ENCODE results near the gene SEC14L5. TPM values are rescaled to one million over a fixed set of nuclear protein-coding genes. Genes with fewer than 3 reads are reported as not detected.

Gene SEC14L5
- total and polyA plus RNA-seq, 2 experiments from 2014 or later, result 2.6 to 5.9 TPM

DNA sequence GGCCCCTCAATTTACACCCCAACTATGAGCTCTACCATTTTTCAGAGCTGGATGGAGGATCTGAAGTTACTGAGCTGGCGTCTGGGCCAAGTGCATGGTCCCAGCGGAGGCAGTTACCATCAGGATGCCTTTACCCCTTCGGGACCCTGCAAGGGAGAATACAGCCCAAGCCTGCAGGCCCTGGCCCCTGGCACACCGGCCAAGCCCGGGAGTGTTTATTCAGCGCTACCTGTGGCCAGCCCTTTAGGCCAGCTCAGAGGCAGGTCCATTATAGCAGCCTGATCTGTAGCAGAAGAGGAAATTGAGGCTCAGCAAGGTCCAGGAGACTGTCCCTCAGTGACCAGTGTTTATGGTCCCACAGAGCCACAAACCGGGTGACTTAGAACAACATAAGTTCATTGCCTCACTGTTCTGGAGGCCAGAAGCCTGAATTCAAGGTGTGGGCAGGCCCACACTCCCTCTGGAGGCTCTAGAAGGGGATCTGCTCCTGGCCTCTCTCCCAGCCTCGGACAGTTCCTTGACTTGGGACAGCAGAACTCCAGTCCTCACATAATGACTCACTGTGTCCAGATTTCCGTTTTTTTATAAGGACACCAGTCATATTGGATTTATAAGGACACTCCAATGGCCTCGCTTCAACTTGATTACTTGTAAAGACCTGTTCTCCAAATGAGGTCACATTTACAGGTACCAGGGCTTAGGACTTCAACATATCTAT is 8.8 kb downstream of the SEC14L5 start:
- Histone ChIP-seq H3K27ac (ENCODE audit: low read depth) (no peak overlapping the region), H3K9me2 (ENCODE audit: insufficient read depth) (no peaks in the 10 kb centered on the region), H3K36me3 (ENCODE audit: insufficient read depth) (no peaks in the 10 kb centered on the region), H3K79me2 (replicated peaks; ENCODE audit: insufficient read depth) (no peaks in the 10 kb centered on the region), H3K4me2 (no peak overlapping the region), H3K27me3 (ENCODE audit: insufficient read depth) (no peaks in the 10 kb centered on the region), H2AFZ (no peak overlapping the region; the same call in 1 of the 2 replicates), H3K4me3 (no peak overlapping the region), H3K4me1 (ENCODE audit: insufficient read depth) (peaks cover 31% of the 10 kb centered on the region), H4K20me1 (replicated peaks; ENCODE audit: insufficient read depth) (no peaks in the 10 kb centered on the region), H3F3A (replicated peaks; ENCODE audit: low read depth) (peaks cover 19% of the 10 kb centered on the region)
- Mint-ChIP-seq H3K36me3 (ENCODE audit: low read depth) (no peaks in the 10 kb centered on the region), H3K27me3 (ENCODE audit: insufficient read depth, low read depth, poor library complexity) (peaks cover 18% of the 10 kb centered on the region), H3K27ac (no peak overlapping the region; the same call in 1 of the 2 replicates), H3K9me3 (no peaks in the 10 kb centered on the region), H3K4me3 (no peak overlapping the region), H3K4me1 (peaks cover 28% of the 10 kb centered on the region)
- no peak for TF ChIP-seq CREB1 (CRISPR knock-in tag; IDR thresholded peaks at IDR 0.05; ENCODE audit: low read depth)
- TF ChIP-seq, protein P1, sequence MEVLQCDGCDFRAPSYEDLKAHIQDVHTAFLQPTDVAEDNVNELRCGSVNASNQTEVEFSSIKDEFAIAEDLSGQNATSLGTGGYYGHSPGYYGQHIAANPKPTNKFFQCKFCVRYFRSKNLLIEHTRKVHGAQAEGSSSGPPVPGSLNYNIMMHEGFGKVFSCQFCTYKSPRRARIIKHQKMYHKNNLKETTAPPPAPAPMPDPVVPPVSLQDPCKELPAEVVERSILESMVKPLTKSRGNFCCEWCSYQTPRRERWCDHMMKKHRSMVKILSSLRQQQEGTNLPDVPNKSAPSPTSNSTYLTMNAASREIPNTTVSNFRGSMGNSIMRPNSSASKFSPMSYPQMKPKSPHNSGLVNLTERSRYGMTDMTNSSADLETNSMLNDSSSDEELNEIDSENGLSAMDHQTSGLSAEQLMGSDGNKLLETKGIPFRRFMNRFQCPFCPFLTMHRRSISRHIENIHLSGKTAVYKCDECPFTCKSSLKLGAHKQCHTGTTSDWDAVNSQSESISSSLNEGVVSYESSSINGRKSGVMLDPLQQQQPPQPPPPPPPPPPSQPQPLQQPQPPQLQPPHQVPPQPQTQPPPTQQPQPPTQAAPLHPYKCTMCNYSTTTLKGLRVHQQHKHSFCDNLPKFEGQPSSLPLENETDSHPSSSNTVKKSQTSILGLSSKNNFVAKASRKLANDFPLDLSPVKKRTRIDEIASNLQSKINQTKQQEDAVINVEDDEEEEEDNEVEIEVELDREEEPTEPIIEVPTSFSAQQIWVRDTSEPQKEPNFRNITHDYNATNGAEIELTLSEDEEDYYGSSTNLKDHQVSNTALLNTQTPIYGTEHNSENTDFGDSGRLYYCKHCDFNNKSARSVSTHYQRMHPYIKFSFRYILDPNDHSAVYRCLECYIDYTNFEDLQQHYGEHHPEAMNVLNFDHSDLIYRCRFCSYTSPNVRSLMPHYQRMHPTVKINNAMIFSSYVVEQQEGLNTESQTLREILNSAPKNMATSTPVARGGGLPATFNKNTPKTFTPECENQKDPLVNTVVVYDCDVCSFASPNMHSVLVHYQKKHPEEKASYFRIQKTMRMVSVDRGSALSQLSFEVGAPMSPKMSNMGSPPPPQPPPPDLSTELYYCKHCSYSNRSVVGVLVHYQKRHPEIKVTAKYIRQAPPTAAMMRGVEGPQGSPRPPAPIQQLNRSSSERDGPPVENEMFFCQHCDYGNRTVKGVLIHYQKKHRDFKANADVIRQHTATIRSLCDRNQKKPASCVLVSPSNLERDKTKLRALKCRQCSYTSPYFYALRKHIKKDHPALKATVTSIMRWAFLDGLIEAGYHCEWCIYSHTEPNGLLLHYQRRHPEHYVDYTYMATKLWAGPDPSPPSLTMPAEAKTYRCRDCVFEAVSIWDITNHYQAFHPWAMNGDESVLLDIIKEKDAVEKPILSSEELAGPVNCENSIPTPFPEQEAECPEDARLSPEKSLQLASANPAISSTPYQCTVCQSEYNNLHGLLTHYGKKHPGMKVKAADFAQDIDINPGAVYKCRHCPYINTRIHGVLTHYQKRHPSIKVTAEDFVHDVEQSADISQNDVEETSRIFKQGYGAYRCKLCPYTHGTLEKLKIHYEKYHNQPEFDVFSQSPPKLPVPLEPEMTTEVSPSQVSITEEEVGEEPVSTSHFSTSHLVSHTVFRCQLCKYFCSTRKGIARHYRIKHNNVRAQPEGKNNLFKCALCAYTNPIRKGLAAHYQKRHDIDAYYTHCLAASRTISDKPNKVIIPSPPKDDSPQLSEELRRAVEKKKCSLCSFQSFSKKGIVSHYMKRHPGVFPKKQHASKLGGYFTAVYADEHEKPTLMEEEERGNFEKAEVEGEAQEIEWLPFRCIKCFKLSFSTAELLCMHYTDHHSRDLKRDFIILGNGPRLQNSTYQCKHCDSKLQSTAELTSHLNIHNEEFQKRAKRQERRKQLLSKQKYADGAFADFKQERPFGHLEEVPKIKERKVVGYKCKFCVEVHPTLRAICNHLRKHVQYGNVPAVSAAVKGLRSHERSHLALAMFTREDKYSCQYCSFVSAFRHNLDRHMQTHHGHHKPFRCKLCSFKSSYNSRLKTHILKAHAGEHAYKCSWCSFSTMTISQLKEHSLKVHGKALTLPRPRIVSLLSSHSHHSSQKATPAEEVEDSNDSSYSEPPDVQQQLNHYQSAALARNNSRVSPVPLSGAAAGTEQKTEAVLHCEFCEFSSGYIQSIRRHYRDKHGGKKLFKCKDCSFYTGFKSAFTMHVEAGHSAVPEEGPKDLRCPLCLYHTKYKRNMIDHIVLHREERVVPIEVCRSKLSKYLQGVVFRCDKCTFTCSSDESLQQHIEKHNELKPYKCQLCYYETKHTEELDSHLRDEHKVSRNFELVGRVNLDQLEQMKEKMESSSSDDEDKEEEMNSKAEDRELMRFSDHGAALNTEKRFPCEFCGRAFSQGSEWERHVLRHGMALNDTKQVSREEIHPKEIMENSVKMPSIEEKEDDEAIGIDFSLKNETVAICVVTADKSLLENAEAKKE (CRISPR knock-in tag; IDR thresholded peaks at IDR 0.05), result no peak
- TF ChIP-seq EZH2 (IDR thresholded peaks at IDR 0.05; ENCODE audit: low read depth, unreplicated experiment), result no peak
- TF ChIP-seq, protein P2, sequence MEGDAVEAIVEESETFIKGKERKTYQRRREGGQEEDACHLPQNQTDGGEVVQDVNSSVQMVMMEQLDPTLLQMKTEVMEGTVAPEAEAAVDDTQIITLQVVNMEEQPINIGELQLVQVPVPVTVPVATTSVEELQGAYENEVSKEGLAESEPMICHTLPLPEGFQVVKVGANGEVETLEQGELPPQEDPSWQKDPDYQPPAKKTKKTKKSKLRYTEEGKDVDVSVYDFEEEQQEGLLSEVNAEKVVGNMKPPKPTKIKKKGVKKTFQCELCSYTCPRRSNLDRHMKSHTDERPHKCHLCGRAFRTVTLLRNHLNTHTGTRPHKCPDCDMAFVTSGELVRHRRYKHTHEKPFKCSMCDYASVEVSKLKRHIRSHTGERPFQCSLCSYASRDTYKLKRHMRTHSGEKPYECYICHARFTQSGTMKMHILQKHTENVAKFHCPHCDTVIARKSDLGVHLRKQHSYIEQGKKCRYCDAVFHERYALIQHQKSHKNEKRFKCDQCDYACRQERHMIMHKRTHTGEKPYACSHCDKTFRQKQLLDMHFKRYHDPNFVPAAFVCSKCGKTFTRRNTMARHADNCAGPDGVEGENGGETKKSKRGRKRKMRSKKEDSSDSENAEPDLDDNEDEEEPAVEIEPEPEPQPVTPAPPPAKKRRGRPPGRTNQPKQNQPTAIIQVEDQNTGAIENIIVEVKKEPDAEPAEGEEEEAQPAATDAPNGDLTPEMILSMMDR (conservative IDR thresholded peaks at IDR 0.05; ENCODE audit: low read depth in 2 of 2), result no peak
- TF ChIP-seq ZNF331 (CRISPR knock-in tag; IDR thresholded peaks at IDR 0.05; ENCODE audit: low read depth), result no peak
- TF ChIP-seq STAT1 (IDR thresholded peaks at IDR 0.05; ENCODE audit: unreplicated experiment), result no peak
- TF ChIP-seq, protein P3, sequence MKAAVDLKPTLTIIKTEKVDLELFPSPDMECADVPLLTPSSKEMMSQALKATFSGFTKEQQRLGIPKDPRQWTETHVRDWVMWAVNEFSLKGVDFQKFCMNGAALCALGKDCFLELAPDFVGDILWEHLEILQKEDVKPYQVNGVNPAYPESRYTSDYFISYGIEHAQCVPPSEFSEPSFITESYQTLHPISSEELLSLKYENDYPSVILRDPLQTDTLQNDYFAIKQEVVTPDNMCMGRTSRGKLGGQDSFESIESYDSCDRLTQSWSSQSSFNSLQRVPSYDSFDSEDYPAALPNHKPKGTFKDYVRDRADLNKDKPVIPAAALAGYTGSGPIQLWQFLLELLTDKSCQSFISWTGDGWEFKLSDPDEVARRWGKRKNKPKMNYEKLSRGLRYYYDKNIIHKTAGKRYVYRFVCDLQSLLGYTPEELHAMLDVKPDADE (IDR thresholded peaks at IDR 0.05), result no peak
- no peak for TF ChIP-seq JUNB (IDR thresholded peaks at IDR 0.05; ENCODE audit: unreplicated experiment)
- TF ChIP-seq POLR2AphosphoS5 (IDR thresholded peaks at IDR 0.05; ENCODE audit: low read depth), result no peak
- TF ChIP-seq, protein P4, sequence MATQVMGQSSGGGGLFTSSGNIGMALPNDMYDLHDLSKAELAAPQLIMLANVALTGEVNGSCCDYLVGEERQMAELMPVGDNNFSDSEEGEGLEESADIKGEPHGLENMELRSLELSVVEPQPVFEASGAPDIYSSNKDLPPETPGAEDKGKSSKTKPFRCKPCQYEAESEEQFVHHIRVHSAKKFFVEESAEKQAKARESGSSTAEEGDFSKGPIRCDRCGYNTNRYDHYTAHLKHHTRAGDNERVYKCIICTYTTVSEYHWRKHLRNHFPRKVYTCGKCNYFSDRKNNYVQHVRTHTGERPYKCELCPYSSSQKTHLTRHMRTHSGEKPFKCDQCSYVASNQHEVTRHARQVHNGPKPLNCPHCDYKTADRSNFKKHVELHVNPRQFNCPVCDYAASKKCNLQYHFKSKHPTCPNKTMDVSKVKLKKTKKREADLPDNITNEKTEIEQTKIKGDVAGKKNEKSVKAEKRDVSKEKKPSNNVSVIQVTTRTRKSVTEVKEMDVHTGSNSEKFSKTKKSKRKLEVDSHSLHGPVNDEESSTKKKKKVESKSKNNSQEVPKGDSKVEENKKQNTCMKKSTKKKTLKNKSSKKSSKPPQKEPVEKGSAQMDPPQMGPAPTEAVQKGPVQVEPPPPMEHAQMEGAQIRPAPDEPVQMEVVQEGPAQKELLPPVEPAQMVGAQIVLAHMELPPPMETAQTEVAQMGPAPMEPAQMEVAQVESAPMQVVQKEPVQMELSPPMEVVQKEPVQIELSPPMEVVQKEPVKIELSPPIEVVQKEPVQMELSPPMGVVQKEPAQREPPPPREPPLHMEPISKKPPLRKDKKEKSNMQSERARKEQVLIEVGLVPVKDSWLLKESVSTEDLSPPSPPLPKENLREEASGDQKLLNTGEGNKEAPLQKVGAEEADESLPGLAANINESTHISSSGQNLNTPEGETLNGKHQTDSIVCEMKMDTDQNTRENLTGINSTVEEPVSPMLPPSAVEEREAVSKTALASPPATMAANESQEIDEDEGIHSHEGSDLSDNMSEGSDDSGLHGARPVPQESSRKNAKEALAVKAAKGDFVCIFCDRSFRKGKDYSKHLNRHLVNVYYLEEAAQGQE (IDR thresholded peaks at IDR 0.05; ENCODE audit: unreplicated experiment), result no peak
- TF ChIP-seq NANOG (IDR thresholded peaks at IDR 0.05; ENCODE audit: borderline replicate concordance), result no peak
- TF ChIP-seq ZNF114 (CRISPR knock-in tag; IDR thresholded peaks at IDR 0.05), result no peak
- TF ChIP-seq EZH2phosphoT487 (IDR thresholded peaks at IDR 0.05; ENCODE audit: unreplicated experiment), result no peak
- DNase-seq (ENCODE audit: low spot score), result no peak
- no peak for ATAC-seq
